ENCODE results near the gene LRP8. TPM values are rescaled to one million over a fixed set of nuclear protein-coding genes. Genes with fewer than 3 reads are reported as not detected.

The LRP8 gene
- total and polyA plus RNA-seq, 4 donors = 0.15 to 0.75 (median 0.29) TPM

GRCh38 chr1:53323316-53323715 is 4.6 kb downstream of the LRP8 start:
- H3K4me1 ChIP-seq (ENCODE audit: control insufficient read depth in 4 of 4, insufficient read depth in 4 of 4, low read length in 3 of 4) = peaks cover 11 to 22% (median 20%) of the 10 kb centered on the region in 4 donors
- H3K9me3 ChIP-seq (ENCODE audit: control insufficient read depth in 4 of 4, low read length in 3 of 4) = no peaks in the 10 kb centered on the region
- H3K27me3 ChIP-seq (ENCODE audit: control insufficient read depth in 4 of 4, insufficient read depth in 4 of 4, low read length in 3 of 4) = peaks cover 0 to 2% (median 0%) of the 10 kb centered on the region in 4 donors
- H3K4me3 ChIP-seq (ENCODE audit: low read depth in 1 of 3, low read length in 3 of 3) = no peak overlapping the region
- H3K36me3 ChIP-seq (ENCODE audit: control insufficient read depth in 4 of 4, insufficient read depth in 3 of 4, low read depth in 1 of 4, low read length in 3 of 4) = no peaks in the 10 kb centered on the region
- no peak for DNase-seq (ENCODE audit: low spot score)
- WGBS = 94% methylated on average over 11 of the region's 11 CpGs
- no peak overlapping the region for H3K9ac ChIP-seq (ENCODE audit: low read depth in 1 of 2, low read length in 2 of 2)
- no peak for TF ChIP-seq ZBTB33 (IDR thresholded peaks at IDR 0.05)
- no peak for TF ChIP-seq GABPA (IDR thresholded peaks at IDR 0.05 in 1 of 2, conservative IDR thresholded peaks at IDR 0.05 in 1 of 2)
- TF ChIP-seq TAF1 (conservative IDR thresholded peaks at IDR 0.05) = no peak
- no peak for TF ChIP-seq HNF4A (conservative IDR thresholded peaks at IDR 0.05)
- TF ChIP-seq MAX (IDR thresholded peaks at IDR 0.05) = no peak
- TF ChIP-seq RXRA (IDR thresholded peaks at IDR 0.05) = no peak
- TF ChIP-seq FOXA2 (IDR thresholded peaks at IDR 0.05) = no peak
- no peak for TF ChIP-seq REST (IDR thresholded peaks at IDR 0.05)
- TF ChIP-seq FOXA1 (IDR thresholded peaks at IDR 0.05) = no peak
- no peak for TF ChIP-seq NR2F2 (IDR thresholded peaks at IDR 0.05)
- no peak for TF ChIP-seq RAD21 (IDR thresholded peaks at IDR 0.05)
- no peak for TF ChIP-seq HNF4G (IDR thresholded peaks at IDR 0.05)
- TF ChIP-seq EGR1 (IDR thresholded peaks at IDR 0.05; ENCODE audit: low read depth in 2 of 2) = no peak
- no peak for TF ChIP-seq JUND (IDR thresholded peaks at IDR 0.05)
- no peak for TF ChIP-seq CTCF (IDR thresholded peaks at IDR 0.05; ENCODE audit: low read depth, low read length, missing input control)
- no peak for TF ChIP-seq ATF3 (IDR thresholded peaks at IDR 0.05)
- TF ChIP-seq SP1 (IDR thresholded peaks at IDR 0.05) = no peak
- no peak overlapping the region for H3K27ac ChIP-seq (ENCODE audit: low read depth in 1 of 2, low read length in 2 of 2)
